Measurements from ENCODE around the gene IDI2. TPM values are rescaled to one million over a fixed set of nuclear protein-coding genes. Genes with fewer than 3 reads are reported as not detected.

The IDI2 gene
- total RNA-seq, 1 experiment from 2014 or later = not detected

GRCh38 chr10:1058017-1058416 is 32.4 kb upstream of the IDI2 start:
- Histone ChIP-seq H4K20me1 (ENCODE audit: insufficient read depth) (no peaks in the 10 kb centered on the region), H3K4me3 (replicated peaks in 1 of 2; ENCODE audit: low read depth in 1 of 2, low read length in 2 of 2) (peak overlapping the region in 1 of 2 experiments; percentile 91; a peak in 1 of 4 replicates), H3K27me3 (ENCODE audit: insufficient read depth, low read length) (no peaks in the 10 kb centered on the region), H3K4me2 (ENCODE audit: low read length) (peak overlapping the region; percentile 82), H3K27ac (ENCODE audit: low read depth, low read length) (no peak overlapping the region), H3K36me3 (ENCODE audit: control insufficient read depth in 1 of 2, insufficient read depth in 2 of 2, low read length in 2 of 2) (no peaks in the 10 kb centered on the region; a peak in 1 of 4 replicates), H3K9me3 (ENCODE audit: control insufficient read depth in 1 of 2, insufficient read depth in 1 of 2, low read depth in 1 of 2, low read length in 2 of 2) (no peaks in the 10 kb centered on the region), H3K4me1 (ENCODE audit: control insufficient read depth in 1 of 2, insufficient read depth in 2 of 2, low read length in 2 of 2) (peaks cover 12 to 16% of the 10 kb centered on the region in 2 experiments; a peak in 3 of 4 replicates), H2AFZ (ENCODE audit: low read depth, low read length, poor library complexity, severe bottlenecking) (no peak overlapping the region), H3K9me2 (ENCODE audit: insufficient read depth) (no peaks in the 10 kb centered on the region), H3K9ac (ENCODE audit: low read length) (peak overlapping the region; percentile 94; the same call in 1 of the 2 replicates), H3K79me2 (ENCODE audit: insufficient read depth, low read length) (peaks cover 86% of the 10 kb centered on the region)
- CTCF ChIA-PET = no interaction called here
- intact Hi-C loops (cut with micrococcal nuclease) = loop anchor here (10.0 kb wide), 1 partner anchor 123 kb away; the partner anchor contains the start of gene LARP4B
- no peak for ATAC-seq
- RAD21 ChIA-PET (ENCODE audit: low non-redundant PET in 1 of 2, low total read pairs in 2 of 2, uncharacterized antibody in 2 of 2, unreplicated experiment in 2 of 2) = no interaction called here
- POLR2A ChIA-PET = no interaction called here
- no peak for TF ChIP-seq FOSL1 (IDR thresholded peaks at IDR 0.05; ENCODE audit: low read depth)
- no peak for TF ChIP-seq TCF7L2 (IDR thresholded peaks at IDR 0.05; ENCODE audit: borderline replicate concordance, extremely low read depth, insufficient read depth, insufficient read length)
- no peak for TF ChIP-seq POLR2AphosphoS5 (IDR thresholded peaks at IDR 0.05; ENCODE audit: low read depth, low read length)
- no peak for TF ChIP-seq SP1 (IDR thresholded peaks at IDR 0.05; ENCODE audit: low read depth)
- TF ChIP-seq REST (IDR thresholded peaks at IDR 0.05; ENCODE audit: low read depth) = no peak
- no peak for TF ChIP-seq CTCF (IDR thresholded peaks at IDR 0.05 in 2 of 3, conservative IDR thresholded peaks at IDR 0.05 in 1 of 3; ENCODE audit: borderline replicate concordance in 1 of 3, insufficient read depth in 1 of 3, low read depth in 2 of 3, low read length in 2 of 3)
- no peak for TF ChIP-seq POLR2A (IDR thresholded peaks at IDR 0.05; ENCODE audit: borderline replicate concordance, extremely low read depth, insufficient read depth, insufficient read length)
- TF ChIP-seq SRF (IDR thresholded peaks at IDR 0.05; ENCODE audit: low read depth) = no peak
- BruUV-seq (replicated peaks) = no TSS peak
- DNase-seq (ENCODE audit: low read depth, low spot score) = no peak
